ENCODE data around the gene GNA12.
A peak's percentile ranks its signal among the peaks of the same experiment; 100 is the strongest.

GNA12 gene

GRCh38 chr7:2734084-2734686 lies 109.9 kb downstream of the GNA12 start:
- peaks cover 30% of the 10 kb centered on the region for H3K4me1 ChIP-seq (ENCODE audit: control insufficient read depth, low read length)
- TF ChIP-seq EZH2phosphoT487 (IDR thresholded peaks at IDR 0.05; ENCODE audit: borderline replicate concordance, low read length) (no peak), CTCF (IDR thresholded peaks at IDR 0.05; ENCODE audit: low read depth, low read length, poor library complexity, severe bottlenecking) (no peak)
- H3K9me3 ChIP-seq (ENCODE audit: control insufficient read depth, insufficient read depth, low read length), result no peaks in the 10 kb centered on the region
- peak overlapping the region; percentile 58 for H3K4me2 ChIP-seq (ENCODE audit: low read length)
- peaks cover 3% of the 10 kb centered on the region; the same call in 1 of the 2 replicates for H4K20me1 ChIP-seq (ENCODE audit: control insufficient read depth, insufficient read depth, low read depth, low read length)
- H3K36me3 ChIP-seq (ENCODE audit: control insufficient read depth, low read length), result peaks cover 5% of the 10 kb centered on the region; the same call in 1 of the 2 replicates
- no peaks in the 10 kb centered on the region for H3K9me2 ChIP-seq (replicated peaks; ENCODE audit: control insufficient read depth, low read length)
- 0 out of 2 replicates have a peak, but pooled peaks cover 3% of the 10 kb centered on the region for H3K79me2 ChIP-seq (ENCODE audit: control insufficient read depth, low read length)
- no peaks in the 10 kb centered on the region for H3K27me3 ChIP-seq (ENCODE audit: control insufficient read depth, low read length)
- H3K27ac ChIP-seq (ENCODE audit: low read depth, low read length), result no peak overlapping the region
- peaks cover 4% of the 10 kb centered on the region; the same call in 1 of the 2 replicates for H3F3A ChIP-seq (ENCODE audit: control insufficient read depth, insufficient read depth)
- H3K4me3 ChIP-seq (ENCODE audit: low read length), result no peak overlapping the region

- Histone ChIP-seq H3K36me3 (ENCODE audit: control insufficient read depth, low read length) (peaks cover 5% of the 10 kb centered on the region; the same call in 1 of the 2 replicates), H3K4me2 (ENCODE audit: low read length) (no peak overlapping the region), H4K20me1 (ENCODE audit: control insufficient read depth, insufficient read depth, low read depth, low read length) (peaks cover 3% of the 10 kb centered on the region; the same call in 1 of the 2 replicates), H3K9me2 (replicated peaks; ENCODE audit: control insufficient read depth, low read length) (no peaks in the 10 kb centered on the region), H3K79me2 (ENCODE audit: control insufficient read depth, low read length) (0 out of 2 replicates have a peak, but pooled peaks cover 3% of the 10 kb centered on the region), H3K27me3 (ENCODE audit: control insufficient read depth, low read length) (no peaks in the 10 kb centered on the region), H3F3A (ENCODE audit: control insufficient read depth, insufficient read depth) (peaks cover 4% of the 10 kb centered on the region; the same call in 1 of the 2 replicates), H3K4me1 (ENCODE audit: control insufficient read depth, low read length) (peaks cover 30% of the 10 kb centered on the region), H3K27ac (ENCODE audit: low read depth, low read length) (no peak overlapping the region), H3K4me3 (ENCODE audit: low read length) (no peak overlapping the region), H3K9me3 (ENCODE audit: control insufficient read depth, insufficient read depth, low read length) (no peaks in the 10 kb centered on the region)
- TF ChIP-seq CTCF (IDR thresholded peaks at IDR 0.05; ENCODE audit: low read depth, low read length, poor library complexity, severe bottlenecking) (no peak), EZH2phosphoT487 (IDR thresholded peaks at IDR 0.05; ENCODE audit: borderline replicate concordance, low read length) (no peak)
These were observed 111.0 kb downstream of the GNA12 start for GRCh38 chr7:2732959-2733584.

- peaks cover 30% of the 10 kb centered on the region for H3K4me1 ChIP-seq (ENCODE audit: control insufficient read depth, low read length)
- peaks cover 3% of the 10 kb centered on the region; the same call in 1 of the 2 replicates for H4K20me1 ChIP-seq (ENCODE audit: control insufficient read depth, insufficient read depth, low read depth, low read length)
- H3K9me2 ChIP-seq (replicated peaks; ENCODE audit: control insufficient read depth, low read length), result no peaks in the 10 kb centered on the region
- no peak overlapping the region for H3K4me3 ChIP-seq (ENCODE audit: low read length)
- no peaks in the 10 kb centered on the region for H3K27me3 ChIP-seq (ENCODE audit: control insufficient read depth, low read length)
- no peak overlapping the region for H3K4me2 ChIP-seq (ENCODE audit: low read length)
- H3F3A ChIP-seq (ENCODE audit: control insufficient read depth, insufficient read depth), result no peaks in the 10 kb centered on the region
- H3K27ac ChIP-seq (ENCODE audit: low read depth, low read length), result no peak overlapping the region
- no peaks in the 10 kb centered on the region for H3K9me3 ChIP-seq (ENCODE audit: control insufficient read depth, insufficient read depth, low read length)
- TF ChIP-seq EZH2phosphoT487 (IDR thresholded peaks at IDR 0.05; ENCODE audit: borderline replicate concordance, low read length) (no peak), CTCF (IDR thresholded peaks at IDR 0.05; ENCODE audit: low read depth, low read length, poor library complexity, severe bottlenecking) (no peak)
- 0 out of 2 replicates have a peak, but pooled peaks cover 3% of the 10 kb centered on the region for H3K79me2 ChIP-seq (ENCODE audit: control insufficient read depth, low read length)
- peaks cover 5% of the 10 kb centered on the region; the same call in 1 of the 2 replicates for H3K36me3 ChIP-seq (ENCODE audit: control insufficient read depth, low read length)
These were observed 111.7 kb downstream of the GNA12 start for GRCh38 chr7:2732388-2732787.
